Neutrophil (primary cell): ENCODE results near the gene DHRS1.

Experiments used
- H3K27ac ChIP-seq: fragments of 200-600 bp; sonication (generic); 2 replicates; pipeline ENCODE4 v1.5.1; 2016; ENCODE audit warnings: mild to moderate bottlenecking, moderate library complexity
- H3K27me3 ChIP-seq: fragments of 200-600 bp; sonication (generic); 2 replicates; pipeline ENCODE4 v1.6.0; 2016; ENCODE audit warnings: mild to moderate bottlenecking
- H3K36me3 ChIP-seq: fragments of 200-600 bp; sonication (generic); 2 replicates; pipeline ENCODE4 v1.5.1; 2017
- H3K4me1 ChIP-seq, 2 experiments: fragments of 200-600 bp in 1 of 2; sonication (generic) in 1 of 2; 1 replicate in 1 of 2; 2 replicates in 1 of 2; pipeline versions ENCODE4 v1.5.1 to v1.6.1; 2013 to 2016; ENCODE audit warnings: low read depth in 1 of 2, low read length in 1 of 2, mild to moderate bottlenecking in 1 of 2, moderate library complexity in 1 of 2; ENCODE audit not compliant: control insufficient read depth in 1 of 2, insufficient read depth in 1 of 2
- H3K4me3 ChIP-seq, 2 experiments: fragments of 200-600 bp in 1 of 2; sonication (generic) in 1 of 2; 1 replicate in 1 of 2; 2 replicates in 1 of 2; pipeline ENCODE4 v1.5.1; 2013 to 2016; ENCODE audit warnings: low read depth in 1 of 2, low read length in 1 of 2, mild to moderate bottlenecking in 1 of 2, moderate library complexity in 1 of 2
- H3K9me3 ChIP-seq: fragments of 200-600 bp; sonication (generic); 2 replicates; pipeline ENCODE4 v1.5.1; 2016
- TF ChIP-seq, protein P1 (sequence below): fragments of 200-600 bp; sonication (generic); IDR thresholded peaks from 2 replicates; pipeline ENCODE4 v1.5.1; 2016; ENCODE audit warnings: antibody characterized with exemption

DHRS1 gene

DNA sequence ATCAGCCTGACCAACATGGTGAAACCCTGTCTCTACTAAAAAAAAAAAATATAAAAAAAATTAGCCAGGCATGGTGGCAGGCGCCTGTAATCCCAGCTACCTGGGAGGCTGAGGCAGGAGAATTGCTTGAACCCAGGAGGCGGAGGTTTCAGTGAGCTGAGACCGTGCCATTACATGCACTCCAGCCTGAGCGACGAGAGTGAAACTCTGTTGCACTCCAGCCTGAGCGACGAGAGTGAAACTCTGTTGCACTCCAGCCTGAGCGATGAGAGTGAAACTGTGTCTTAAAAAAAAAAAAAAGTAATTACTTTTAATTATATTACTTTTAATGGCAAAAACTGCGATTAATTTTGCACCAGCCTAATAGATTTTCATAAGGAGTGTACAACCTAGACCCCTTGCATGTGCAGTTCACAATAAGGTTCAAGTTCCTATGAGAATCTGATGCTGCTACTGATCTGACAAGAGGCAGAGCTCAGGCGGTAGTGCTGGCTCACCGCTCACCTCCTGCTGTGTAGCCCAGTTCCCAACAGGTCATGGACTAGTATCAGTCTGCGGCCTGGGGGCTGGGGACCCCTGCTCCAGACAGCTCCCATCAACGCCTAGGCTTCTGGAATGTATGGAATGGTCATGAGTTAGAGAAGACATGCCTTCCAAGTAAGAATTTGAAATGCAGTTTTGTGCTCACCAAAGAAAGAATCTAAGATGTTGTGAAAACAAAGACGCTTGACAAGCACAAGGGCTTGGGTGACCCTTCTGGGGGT is 21.8 kb upstream of the DHRS1 start:
- Histone ChIP-seq H3K4me3 (no peak overlapping the region), H3K9me3 (no peaks in the 10 kb centered on the region), H3K4me1 (peaks cover 65 to 67% of the 10 kb centered on the region in 2 experiments), H3K27me3 (no peaks in the 10 kb centered on the region), H3K27ac (no peak overlapping the region), H3K36me3 (peaks cover 57% of the 10 kb centered on the region)
- TF ChIP-seq, protein P1, sequence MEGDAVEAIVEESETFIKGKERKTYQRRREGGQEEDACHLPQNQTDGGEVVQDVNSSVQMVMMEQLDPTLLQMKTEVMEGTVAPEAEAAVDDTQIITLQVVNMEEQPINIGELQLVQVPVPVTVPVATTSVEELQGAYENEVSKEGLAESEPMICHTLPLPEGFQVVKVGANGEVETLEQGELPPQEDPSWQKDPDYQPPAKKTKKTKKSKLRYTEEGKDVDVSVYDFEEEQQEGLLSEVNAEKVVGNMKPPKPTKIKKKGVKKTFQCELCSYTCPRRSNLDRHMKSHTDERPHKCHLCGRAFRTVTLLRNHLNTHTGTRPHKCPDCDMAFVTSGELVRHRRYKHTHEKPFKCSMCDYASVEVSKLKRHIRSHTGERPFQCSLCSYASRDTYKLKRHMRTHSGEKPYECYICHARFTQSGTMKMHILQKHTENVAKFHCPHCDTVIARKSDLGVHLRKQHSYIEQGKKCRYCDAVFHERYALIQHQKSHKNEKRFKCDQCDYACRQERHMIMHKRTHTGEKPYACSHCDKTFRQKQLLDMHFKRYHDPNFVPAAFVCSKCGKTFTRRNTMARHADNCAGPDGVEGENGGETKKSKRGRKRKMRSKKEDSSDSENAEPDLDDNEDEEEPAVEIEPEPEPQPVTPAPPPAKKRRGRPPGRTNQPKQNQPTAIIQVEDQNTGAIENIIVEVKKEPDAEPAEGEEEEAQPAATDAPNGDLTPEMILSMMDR = no peak

DNA sequence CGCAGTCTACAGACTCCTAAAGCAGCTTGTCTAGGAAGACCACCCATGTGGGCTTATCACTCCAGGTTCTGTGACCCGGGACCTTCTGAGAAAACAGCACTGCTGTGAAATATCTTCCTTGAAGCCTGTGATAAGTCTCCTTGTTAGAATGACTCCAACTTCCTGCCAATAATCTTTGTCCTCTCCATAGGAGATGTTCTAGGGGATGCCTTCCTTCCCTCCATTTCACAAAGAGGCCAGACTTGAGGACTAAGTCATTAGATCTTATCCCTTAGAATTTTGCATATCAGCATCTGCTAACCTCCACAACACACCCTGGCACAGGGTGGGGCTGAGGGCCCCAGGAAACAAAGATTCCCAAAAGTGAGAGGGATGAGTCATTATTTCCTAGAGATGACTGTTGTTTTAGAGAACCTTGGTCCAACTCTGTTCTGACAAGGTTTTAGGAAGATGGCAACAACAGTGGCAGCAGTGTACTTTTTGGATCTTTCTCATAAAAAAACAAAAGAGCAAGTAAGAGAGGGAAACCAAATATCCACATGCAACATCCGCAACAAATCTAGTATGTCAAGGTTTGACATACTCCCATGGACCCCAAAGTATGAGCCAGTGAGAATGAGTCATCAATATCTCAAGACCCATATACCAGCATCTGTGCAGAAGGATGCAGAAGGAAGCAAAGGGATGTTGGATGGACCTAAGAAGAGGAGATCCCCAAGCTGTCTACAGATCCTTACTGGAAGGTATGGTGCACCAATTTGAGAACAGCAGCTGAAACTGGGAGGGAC is 17.8 kb upstream of the DHRS1 start:
- TF ChIP-seq, protein P1 = no peak
- Histone ChIP-seq H3K27me3 (no peaks in the 10 kb centered on the region), H3K4me1 (peaks cover 85 to 86% of the 10 kb centered on the region in 2 experiments), H3K36me3 (peaks cover 48% of the 10 kb centered on the region), H3K27ac (peak overlapping the region; percentile 97), H3K4me3 (peak overlapping the region; percentile 54 to 74), H3K9me3 (no peaks in the 10 kb centered on the region)

DNA sequence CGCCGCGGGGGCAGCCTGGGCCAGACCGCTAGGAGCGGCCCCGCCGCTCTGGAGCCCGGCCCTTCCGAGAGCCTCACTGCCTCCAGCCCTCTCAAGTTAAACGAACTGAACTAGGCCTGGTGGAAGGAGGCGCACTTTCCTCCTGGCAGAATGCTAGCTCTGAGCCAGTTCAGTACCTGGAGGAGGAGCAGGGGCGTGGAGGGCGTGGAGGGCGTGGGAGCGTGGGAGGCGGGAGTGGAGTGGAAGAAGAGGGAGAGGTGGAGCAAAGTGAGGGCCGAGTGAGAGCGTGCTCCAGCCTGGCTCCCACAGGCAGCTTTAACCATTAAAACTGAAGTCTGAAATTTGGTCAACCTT is 17.0 kb upstream of the DHRS1 start:
- no peaks in the 10 kb centered on the region for H3K27me3 ChIP-seq
- H3K36me3 ChIP-seq = peaks cover 41% of the 10 kb centered on the region
- TF ChIP-seq, protein P1 = no peak
- peak overlapping the region; percentile 97 for H3K27ac ChIP-seq
- H3K9me3 ChIP-seq = no peaks in the 10 kb centered on the region
- H3K4me1 ChIP-seq = peaks cover 91 to 93% of the 10 kb centered on the region in 2 experiments
- H3K4me3 ChIP-seq = peak overlapping the region; percentile 54 to 74

DNA sequence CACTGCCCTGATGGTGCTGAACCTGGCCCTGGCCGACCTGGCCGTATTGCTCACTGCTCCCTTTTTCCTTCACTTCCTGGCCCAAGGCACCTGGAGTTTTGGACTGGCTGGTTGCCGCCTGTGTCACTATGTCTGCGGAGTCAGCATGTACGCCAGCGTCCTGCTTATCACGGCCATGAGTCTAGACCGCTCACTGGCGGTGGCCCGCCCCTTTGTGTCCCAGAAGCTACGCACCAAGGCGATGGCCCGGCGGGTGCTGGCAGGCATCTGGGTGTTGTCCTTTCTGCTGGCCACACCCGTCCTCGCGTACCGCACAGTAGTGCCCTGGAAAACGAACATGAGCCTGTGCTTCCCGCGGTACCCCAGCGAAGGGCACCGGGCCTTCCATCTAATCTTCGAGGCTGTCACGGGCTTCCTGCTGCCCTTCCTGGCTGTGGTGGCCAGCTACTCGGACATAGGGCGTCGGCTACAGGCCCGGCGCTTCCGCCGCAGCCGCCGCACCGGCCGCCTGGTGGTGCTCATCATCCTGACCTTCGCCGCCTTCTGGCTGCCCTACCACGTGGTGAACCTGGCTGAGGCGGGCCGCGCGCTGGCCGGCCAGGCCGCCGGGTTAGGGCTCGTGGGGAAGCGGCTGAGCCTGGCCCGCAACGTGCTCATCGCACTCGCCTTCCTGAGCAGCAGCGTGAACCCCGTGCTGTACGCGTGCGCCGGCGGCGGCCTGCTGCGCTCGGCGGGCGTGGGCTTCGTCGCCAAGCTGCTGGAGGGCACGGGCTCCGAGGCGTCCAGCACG is 16.4 kb upstream of the DHRS1 start:
- Histone ChIP-seq H3K4me3 (peak overlapping the region; percentile 74 to 86), H3K27me3 (no peaks in the 10 kb centered on the region)

GRCh38 chr14:24315243-24315806 is 15.7 kb upstream of the DHRS1 start:
- Histone ChIP-seq H3K36me3 (peaks cover 39% of the 10 kb centered on the region), H3K9me3 (no peaks in the 10 kb centered on the region), H3K27ac (peak overlapping the region; percentile 97), H3K4me3 (peak overlapping the region; percentile 74 to 86), H3K4me1 (peaks cover 96 to 100% of the 10 kb centered on the region in 2 experiments), H3K27me3 (no peaks in the 10 kb centered on the region)
- TF ChIP-seq, protein P1 = no peak

More for the DNA sequence above, 16.4 kb upstream of the DHRS1 start:
- Histone ChIP-seq H3K4me1 (peaks cover 95 to 99% of the 10 kb centered on the region in 2 experiments), H3K9me3 (no peaks in the 10 kb centered on the region), H3K27ac (peak overlapping the region; percentile 97), H3K36me3 (peaks cover 39% of the 10 kb centered on the region)
- TF ChIP-seq, protein P1 = no peak
